A549 (cell line): ENCODE measurements around the gene METTL1. TPM values are rescaled to one million over a fixed set of nuclear protein-coding genes. Genes with fewer than 3 reads are reported as not detected.

Experiments used
- ATAC-seq, 2 experiments: fragments of 200-7000 bp in 1 of 2; fragments of >200 bp in 1 of 2; cut with Nextera tagmentation in 1 of 2; cut with Tn5 transposase in 1 of 2; 3 replicates each; pipeline versions ENCODE4 v1.8.0 to v1.9.1; 2018 to 2020; ENCODE audit warnings: mild to moderate bottlenecking in 1 of 2, moderate library complexity in 1 of 2
- CTCF ChIA-PET: fragments of 300-600 bp; sonication (Branson Sonifier 250); formaldehyde crosslinking; extraction: SDS; loops from one replicate; lab custom pipeline; 2021; ENCODE audit warnings: antibody characterized with exemption, inconsistent platforms; lab: Yijun Ruan, JAX
- POLR2A ChIA-PET: fragments of 350-600 bp; formaldehyde crosslinking; extraction: SDS; loops from one replicate; lab custom pipeline; 2021; ENCODE audit warnings: antibody characterized with exemption, inconsistent platforms; lab: Yijun Ruan, JAX
- DNase-seq, 2 experiments: peaks; one replicate each; pipeline versions ENCODE4 v3.0.0 to v3.0.0-alpha.2; 2011 to 2016; ENCODE audit warnings: low read depth in 1 of 2, low spot score in 1 of 2
- FAIRE-seq: peaks from 2 replicates; lab custom pipeline; 2011; peaks lifted over from hg19 to GRCh38; lab: Jason Lieb, UNC
- H3K27ac ChIP-seq, 2 experiments: fragments of >200 bp; sonication (Bioruptor Twin); formaldehyde crosslinking; 3 replicates each; pipeline ENCODE4 v1.5.1; 2016 to 2017
- H3K4me1 ChIP-seq: fragments of >200 bp; sonication (Bioruptor Twin); formaldehyde crosslinking; 3 replicates; pipeline ENCODE4 v1.6.1; 2016
- H3K4me2 ChIP-seq: fragments of >200 bp; sonication (Bioruptor Twin); formaldehyde crosslinking; 3 replicates; pipeline ENCODE4 v1.6.1; 2016
- H3K4me3 ChIP-seq: fragments of >200 bp; sonication (Bioruptor Twin); formaldehyde crosslinking; 3 replicates; pipeline ENCODE4 v1.5.1; 2016
- H3K9me3 ChIP-seq: fragments of >200 bp; sonication (Bioruptor Twin); formaldehyde crosslinking; 3 replicates; pipeline ENCODE4 v1.6.1; 2016
- CEBPB ChIP-seq, 2 experiments: fragments of >200 bp in 1 of 2; sonication (Bioruptor Twin) in 1 of 2; formaldehyde crosslinking in 1 of 2; IDR thresholded peaks; 2 replicates each; pipeline ENCODE4 v1.6.1; 2012 to 2016
- FOSB ChIP-seq: fragments of 250-450 bp; sonication (Bioruptor Pico); IDR thresholded peaks from 2 replicates; pipeline ENCODE4 v1.5.0; 2020; ENCODE audit warnings: mild to moderate bottlenecking, moderate library complexity
- FOXS1 ChIP-seq: fragments of 250-450 bp; sonication (Bioruptor Pico); IDR thresholded peaks from 2 replicates; pipeline ENCODE4 v1.5.0; 2020; ENCODE audit warnings: mild to moderate bottlenecking, moderate library complexity
- HOXA7 ChIP-seq: fragments of 250-450 bp; sonication (Bioruptor Pico); IDR thresholded peaks from 2 replicates; pipeline ENCODE4 v1.5.0; 2020; ENCODE audit warnings: mild to moderate bottlenecking, moderate library complexity
- JUN ChIP-seq, 2 experiments: fragments of >200 bp; sonication (Bioruptor Twin); formaldehyde crosslinking; IDR thresholded peaks; 2 replicates in 1 of 2; 3 replicates in 1 of 2; pipeline ENCODE4 v1.6.1; 2016 to 2017
- KDM1A ChIP-seq: fragments of 200-600 bp; sonication (generic); IDR thresholded peaks from 2 replicates; pipeline ENCODE4 v1.6.1; 2016; ENCODE audit warnings: low read depth, mild to moderate bottlenecking
- KDM5A ChIP-seq: fragments of 200-600 bp; sonication (generic); IDR thresholded peaks from 2 replicates; pipeline ENCODE4 v1.6.1; 2016; ENCODE audit warnings: antibody characterized with exemption, mild to moderate bottlenecking
- RAD21 ChIP-seq, 2 experiments: fragments of >200 bp in 1 of 2; sonication (Bioruptor Twin) in 1 of 2; formaldehyde crosslinking in 1 of 2; IDR thresholded peaks in 1 of 2; conservative IDR thresholded peaks in 1 of 2; 2 replicates in 1 of 2; 3 replicates in 1 of 2; pipeline ENCODE4 v1.6.1; 2012 to 2018; ENCODE audit warnings: inconsistent platforms in 1 of 2
- ZNF302 ChIP-seq: fragments of 250-450 bp; sonication (Bioruptor Pico); IDR thresholded peaks from 2 replicates; pipeline ENCODE4 v1.9.0; 2021; ENCODE audit warnings: inconsistent platforms, mild to moderate bottlenecking, moderate library complexity
- ZSCAN20 ChIP-seq: fragments of 250-450 bp; sonication (Bioruptor Pico); IDR thresholded peaks from 2 replicates; pipeline ENCODE4 v1.8.0; 2022; ENCODE audit warnings: mild to moderate bottlenecking, moderate library complexity
- WGBS: methylation state at CpG from one replicate; pipeline ENCODE4 v1.1.6; 2017; ENCODE audit errors: missing lambda C conversion rate; 5-methylcytosine and 5-hydroxymethylcytosine counted together
- polyA plus RNA-seq, 4 experiments: library from polyadenylated mRNA; depleted of rRNA in 3 of 4; stranded (reverse); fragments of >200 nt; fragmentation: RNase III in 1 of 4; extraction: RNeasy Plus Mini Kit Qiagen cat#74134 plus additional on column Dnase treatment in 1 of 4; gene quantifications; 2 replicates in 3 of 4; 3 replicates in 1 of 4; pipeline ENCODE4 v1.2.3, GENCODE V29; 2011 to 2017
- TF ChIP-seq, protein P1 (sequence below): fragments of 250-450 bp; sonication (Bioruptor Pico); IDR thresholded peaks from 2 replicates; pipeline ENCODE4 v1.5.0; 2020; ENCODE audit warnings: low read depth, mild to moderate bottlenecking, moderate library complexity
- TF ChIP-seq, protein P2 (sequence below): fragments of >200 bp; sonication (Bioruptor Twin); formaldehyde crosslinking; IDR thresholded peaks from 3 replicates; pipeline ENCODE4 v1.5.1; 2016
- TF ChIP-seq, protein P3 (sequence below): fragments of 250-450 bp; sonication (Bioruptor Pico); IDR thresholded peaks from 2 replicates; pipeline ENCODE4 v1.5.0; 2021; ENCODE audit warnings: mild to moderate bottlenecking, moderate library complexity, borderline replicate concordance
- TF ChIP-seq, protein P4 (sequence below): IDR thresholded peaks from 2 replicates; pipeline ENCODE4 v1.6.1; 2012; ENCODE audit warnings: low read depth, borderline replicate concordance

Gene METTL1
- polyA plus RNA-seq, 2 of the 4 experiments (the other 2 are of a cell fraction) = 55.2 to 60.2 TPM

DNA sequence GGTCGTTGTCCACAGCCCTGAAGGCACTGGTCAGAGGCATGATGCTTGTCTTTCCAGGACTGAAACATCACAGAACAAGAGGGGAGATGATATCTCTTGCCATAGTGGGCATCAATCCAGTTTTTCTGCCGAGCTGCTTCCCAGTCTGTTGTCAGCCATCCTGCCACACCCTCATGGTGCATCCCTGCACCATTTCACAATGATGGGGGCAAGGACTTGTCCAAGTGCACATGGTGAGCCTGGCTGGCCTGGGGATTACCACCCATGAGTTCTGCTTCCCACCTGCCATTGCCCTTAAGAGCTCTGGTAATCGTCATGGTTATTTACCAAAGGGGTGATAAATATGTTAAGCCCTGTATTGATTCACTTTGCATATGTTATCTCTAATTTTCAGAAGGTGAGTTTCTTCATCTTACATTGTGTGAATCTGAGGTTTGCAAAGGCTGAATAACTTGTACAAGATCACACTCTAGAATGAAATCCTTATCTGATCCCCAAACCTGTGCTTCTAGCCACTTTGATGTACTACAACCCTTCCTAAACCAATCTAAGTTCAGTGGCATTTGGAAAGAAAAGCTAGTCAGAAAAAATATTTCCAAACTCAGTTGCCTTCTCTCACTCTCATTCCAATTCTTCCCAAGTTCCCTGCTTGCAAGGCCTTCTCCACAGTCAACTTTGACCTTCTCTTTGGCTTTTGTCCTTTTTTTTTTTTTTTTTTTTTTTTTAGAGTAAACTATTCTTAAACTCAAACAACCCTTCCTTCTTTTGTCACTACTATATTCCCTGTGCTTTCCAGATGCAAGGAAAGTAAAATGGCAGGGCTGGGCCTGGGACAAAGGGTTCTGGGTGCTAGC, 44.3 kb upstream of the METTL1 start:
- DNase-seq = no peak
- Histone ChIP-seq H3K4me1 (no peaks in the 10 kb centered on the region), H3K4me3 (no peak overlapping the region), H3K27ac (no peak overlapping the region), H3K9me3 (no peaks in the 10 kb centered on the region), H3K4me2 (no peak overlapping the region)
- CTCF ChIA-PET = interaction anchor here (0.6 to 6.6 kb wide), 9 partner anchors 11 to 275 kb away, joined by 3 to 40 read pairs (median 8); no protein-coding TSS in a partner anchor
- WGBS = 37% methylated on average over 3 of the region's 3 CpGs
- TF ChIP-seq KDM1A (no peak), FOXS1 (CRISPR knock-in tag) (no peak), CEBPB (IDR thresholded peaks at IDR 0.05) (no peak), ZSCAN20 (CRISPR knock-in tag) (no peak), HOXA7 (CRISPR knock-in tag) (no peak), ZNF302 (CRISPR knock-in tag) (no peak), JUN (IDR thresholded peaks at IDR 0.05) (no peak), FOSB (CRISPR knock-in tag) (no peak)
- TF ChIP-seq, protein P1, sequence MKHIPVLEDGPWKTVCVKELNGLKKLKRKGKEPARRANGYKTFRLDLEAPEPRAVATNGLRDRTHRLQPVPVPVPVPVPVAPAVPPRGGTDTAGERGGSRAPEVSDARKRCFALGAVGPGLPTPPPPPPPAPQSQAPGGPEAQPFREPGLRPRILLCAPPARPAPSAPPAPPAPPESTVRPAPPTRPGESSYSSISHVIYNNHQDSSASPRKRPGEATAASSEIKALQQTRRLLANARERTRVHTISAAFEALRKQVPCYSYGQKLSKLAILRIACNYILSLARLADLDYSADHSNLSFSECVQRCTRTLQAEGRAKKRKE (CRISPR knock-in tag) = no peak
- TF ChIP-seq, protein P2, sequence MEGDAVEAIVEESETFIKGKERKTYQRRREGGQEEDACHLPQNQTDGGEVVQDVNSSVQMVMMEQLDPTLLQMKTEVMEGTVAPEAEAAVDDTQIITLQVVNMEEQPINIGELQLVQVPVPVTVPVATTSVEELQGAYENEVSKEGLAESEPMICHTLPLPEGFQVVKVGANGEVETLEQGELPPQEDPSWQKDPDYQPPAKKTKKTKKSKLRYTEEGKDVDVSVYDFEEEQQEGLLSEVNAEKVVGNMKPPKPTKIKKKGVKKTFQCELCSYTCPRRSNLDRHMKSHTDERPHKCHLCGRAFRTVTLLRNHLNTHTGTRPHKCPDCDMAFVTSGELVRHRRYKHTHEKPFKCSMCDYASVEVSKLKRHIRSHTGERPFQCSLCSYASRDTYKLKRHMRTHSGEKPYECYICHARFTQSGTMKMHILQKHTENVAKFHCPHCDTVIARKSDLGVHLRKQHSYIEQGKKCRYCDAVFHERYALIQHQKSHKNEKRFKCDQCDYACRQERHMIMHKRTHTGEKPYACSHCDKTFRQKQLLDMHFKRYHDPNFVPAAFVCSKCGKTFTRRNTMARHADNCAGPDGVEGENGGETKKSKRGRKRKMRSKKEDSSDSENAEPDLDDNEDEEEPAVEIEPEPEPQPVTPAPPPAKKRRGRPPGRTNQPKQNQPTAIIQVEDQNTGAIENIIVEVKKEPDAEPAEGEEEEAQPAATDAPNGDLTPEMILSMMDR = no peak
- TF ChIP-seq, protein P3, sequence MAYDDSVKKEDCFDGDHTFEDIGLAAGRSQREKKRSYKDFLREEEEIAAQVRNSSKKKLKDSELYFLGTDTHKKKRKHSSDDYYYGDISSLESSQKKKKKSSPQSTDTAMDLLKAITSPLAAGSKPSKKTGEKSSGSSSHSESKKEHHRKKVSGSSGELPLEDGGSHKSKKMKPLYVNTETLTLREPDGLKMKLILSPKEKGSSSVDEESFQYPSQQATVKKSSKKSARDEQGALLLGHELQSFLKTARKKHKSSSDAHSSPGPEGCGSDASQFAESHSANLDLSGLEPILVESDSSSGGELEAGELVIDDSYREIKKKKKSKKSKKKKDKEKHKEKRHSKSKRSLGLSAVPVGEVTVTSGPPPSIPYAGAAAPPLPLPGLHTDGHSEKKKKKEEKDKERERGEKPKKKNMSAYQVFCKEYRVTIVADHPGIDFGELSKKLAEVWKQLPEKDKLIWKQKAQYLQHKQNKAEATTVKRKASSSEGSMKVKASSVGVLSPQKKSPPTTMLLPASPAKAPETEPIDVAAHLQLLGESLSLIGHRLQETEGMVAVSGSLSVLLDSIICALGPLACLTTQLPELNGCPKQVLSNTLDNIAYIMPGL (CRISPR knock-in tag) = no peak
- TF ChIP-seq, protein P4, sequence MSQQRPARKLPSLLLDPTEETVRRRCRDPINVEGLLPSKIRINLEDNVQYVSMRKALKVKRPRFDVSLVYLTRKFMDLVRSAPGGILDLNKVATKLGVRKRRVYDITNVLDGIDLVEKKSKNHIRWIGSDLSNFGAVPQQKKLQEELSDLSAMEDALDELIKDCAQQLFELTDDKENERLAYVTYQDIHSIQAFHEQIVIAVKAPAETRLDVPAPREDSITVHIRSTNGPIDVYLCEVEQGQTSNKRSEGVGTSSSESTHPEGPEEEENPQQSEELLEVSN = no peak
- POLR2A ChIA-PET = no interaction called here
- no peak for FAIRE-seq
- no peak for ATAC-seq

DNA sequence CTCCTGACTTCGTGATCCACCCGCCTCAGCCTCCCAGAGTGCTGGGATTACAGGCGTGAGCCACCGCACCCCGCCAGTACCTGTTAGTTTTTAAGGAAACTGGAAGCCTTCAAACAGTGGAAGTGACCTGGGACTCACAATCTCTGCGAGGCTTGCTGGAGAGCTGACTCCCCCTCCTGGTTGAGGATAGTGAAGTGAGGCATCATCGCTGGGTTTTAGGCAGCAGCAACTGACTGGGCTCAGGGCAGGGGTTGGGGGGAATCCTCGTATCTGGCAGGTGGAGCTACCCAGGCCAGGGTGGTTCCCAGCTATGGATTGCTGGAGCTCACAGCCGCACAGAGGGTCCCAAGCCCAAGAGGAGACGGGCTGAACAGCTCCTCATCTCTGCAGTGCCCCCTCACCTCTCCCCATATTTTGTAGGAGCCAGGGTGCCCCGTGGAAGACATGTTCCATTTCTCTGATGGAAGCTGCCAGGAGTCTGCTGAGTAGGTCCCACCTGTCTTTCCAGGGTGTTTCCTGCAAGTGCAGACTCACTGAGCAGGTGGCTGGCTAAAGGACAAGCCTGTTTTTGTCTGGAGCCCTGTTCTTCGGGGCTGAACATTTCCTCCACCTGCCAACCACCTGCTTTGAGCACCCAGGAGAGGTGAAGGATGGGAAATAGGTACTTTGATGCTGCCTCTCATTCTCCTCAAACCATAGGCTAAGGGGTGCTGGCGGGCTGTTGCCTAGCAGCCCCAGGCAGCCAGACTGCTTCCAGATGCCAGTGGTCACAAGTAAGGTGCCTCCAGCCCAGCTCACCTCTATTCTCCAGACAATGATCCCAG, 43.5 kb upstream of the METTL1 start:
- FAIRE-seq = no peak
- H3K27ac ChIP-seq = no peak overlapping the region
- no peak overlapping the region for H3K4me2 ChIP-seq
- CTCF ChIA-PET = interaction anchor here (0.5 to 6.6 kb wide), 6 partner anchors 13 to 95 kb away, joined by 3 to 40 read pairs (median 6); no protein-coding TSS in a partner anchor
- peaks cover 7% of the 10 kb centered on the region for H3K4me1 ChIP-seq
- peak; percentile 6 to 54; a peak in 5 of 6 replicates for ATAC-seq
- WGBS = 80% methylated on average over 12 of the region's 13 CpGs
- TF ChIP-seq RAD21 (conservative IDR thresholded peaks at IDR 0.05 in 1 of 2, IDR thresholded peaks at IDR 0.05 in 1 of 2) (0 out of 5 replicates have a peak, but pooled peaks of 1 of the 2 experiments have one; percentile 15), KDM5A (no peak)
- peak in 1 of 2 experiments; percentile 24 for DNase-seq
- H3K9me3 ChIP-seq = no peaks in the 10 kb centered on the region
- H3K4me3 ChIP-seq = no peak overlapping the region
- POLR2A ChIA-PET = no interaction called here
